Measurements from ENCODE around the gene IGFBPL1. TPM values are rescaled to one million over a fixed set of nuclear protein-coding genes. Genes with fewer than 3 reads are reported as not detected.

IGFBPL1 gene
- total RNA-seq, 3 donors from 2014 or later: 0.38 to 0.63 TPM; not detected in 1

DNA sequence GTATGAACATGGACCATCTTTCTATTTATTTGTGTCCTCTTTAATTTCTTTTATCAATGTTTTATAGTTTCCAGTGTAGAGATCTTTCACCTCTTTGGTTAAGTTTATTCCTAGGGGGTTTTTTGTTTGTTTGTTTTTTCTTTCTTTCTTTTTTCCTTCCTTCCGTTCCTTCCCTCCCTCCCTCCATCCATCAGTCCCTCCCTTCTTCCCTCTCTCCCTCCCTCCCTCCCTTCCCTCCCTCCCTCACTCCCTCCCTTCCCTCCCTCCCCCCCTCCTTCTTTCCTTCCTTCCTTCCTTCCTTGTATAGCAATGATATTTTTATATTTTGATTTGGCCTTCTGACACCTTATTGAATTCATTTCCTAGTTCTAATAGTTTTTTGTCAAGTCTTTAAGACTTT, 23.4 kb upstream of the IGFBPL1 start:
- TF ChIP-seq, protein P1, sequence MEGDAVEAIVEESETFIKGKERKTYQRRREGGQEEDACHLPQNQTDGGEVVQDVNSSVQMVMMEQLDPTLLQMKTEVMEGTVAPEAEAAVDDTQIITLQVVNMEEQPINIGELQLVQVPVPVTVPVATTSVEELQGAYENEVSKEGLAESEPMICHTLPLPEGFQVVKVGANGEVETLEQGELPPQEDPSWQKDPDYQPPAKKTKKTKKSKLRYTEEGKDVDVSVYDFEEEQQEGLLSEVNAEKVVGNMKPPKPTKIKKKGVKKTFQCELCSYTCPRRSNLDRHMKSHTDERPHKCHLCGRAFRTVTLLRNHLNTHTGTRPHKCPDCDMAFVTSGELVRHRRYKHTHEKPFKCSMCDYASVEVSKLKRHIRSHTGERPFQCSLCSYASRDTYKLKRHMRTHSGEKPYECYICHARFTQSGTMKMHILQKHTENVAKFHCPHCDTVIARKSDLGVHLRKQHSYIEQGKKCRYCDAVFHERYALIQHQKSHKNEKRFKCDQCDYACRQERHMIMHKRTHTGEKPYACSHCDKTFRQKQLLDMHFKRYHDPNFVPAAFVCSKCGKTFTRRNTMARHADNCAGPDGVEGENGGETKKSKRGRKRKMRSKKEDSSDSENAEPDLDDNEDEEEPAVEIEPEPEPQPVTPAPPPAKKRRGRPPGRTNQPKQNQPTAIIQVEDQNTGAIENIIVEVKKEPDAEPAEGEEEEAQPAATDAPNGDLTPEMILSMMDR (IDR thresholded peaks at IDR 0.05): no peak
- H3K4me1 ChIP-seq (ENCODE audit: low read depth): no peaks in the 10 kb centered on the region
- H3K4me3 ChIP-seq: no peak overlapping the region
- intact Hi-C loops (cut with DNase I, micrococcal nuclease): no loop called here
- ATAC-seq (no peak), DNase-seq (no peak)
- H3K36me3 ChIP-seq (ENCODE audit: low read depth): no peaks in the 10 kb centered on the region
- H3K9me3 ChIP-seq: no peaks in the 10 kb centered on the region

DNA sequence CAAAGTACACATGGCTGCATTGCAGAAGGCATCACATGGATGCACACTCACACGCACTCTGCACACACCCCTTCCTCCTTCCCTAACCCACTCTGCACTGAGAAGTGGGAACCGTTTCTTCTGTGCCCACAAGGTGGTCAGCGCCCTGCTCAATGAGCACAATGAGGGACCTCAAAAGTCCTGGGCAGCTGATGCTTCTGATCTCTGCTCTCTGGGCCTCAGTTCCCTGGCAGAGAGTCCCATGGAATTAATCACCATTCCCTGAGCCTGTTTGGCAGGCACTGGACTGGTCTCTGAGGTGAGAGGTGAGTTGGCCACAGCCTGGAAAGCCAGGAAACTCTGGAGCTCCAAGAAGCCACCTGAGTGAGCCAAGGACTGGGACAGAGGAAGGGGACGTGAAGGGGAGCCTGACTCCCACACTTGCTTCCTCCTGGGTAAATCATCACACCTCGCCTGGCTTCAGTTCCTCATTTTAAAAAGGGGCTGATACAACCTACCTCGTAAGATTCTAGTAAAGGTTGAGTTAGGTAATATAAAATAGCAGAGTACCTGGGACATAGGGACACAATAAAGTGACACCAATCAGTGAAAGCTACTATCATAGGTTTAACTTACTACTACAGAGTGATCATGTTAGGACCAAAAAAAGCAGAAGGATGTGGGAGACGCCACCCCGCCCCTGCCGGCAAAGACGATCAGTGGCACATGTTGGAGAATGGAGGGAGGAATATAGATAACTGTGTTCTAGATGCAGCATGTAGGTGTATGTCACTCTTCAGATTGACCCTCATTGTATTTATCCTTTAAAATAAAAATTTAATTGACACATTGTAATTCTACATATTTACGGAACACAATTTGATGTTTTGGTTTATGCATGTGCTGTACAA, 21.1 kb upstream of the IGFBPL1 start:
- TF ChIP-seq, protein P1 (IDR thresholded peaks at IDR 0.05): no peak
- Histone ChIP-seq H3K4me3 (no peak overlapping the region), H3K4me1 (ENCODE audit: low read depth) (no peaks in the 10 kb centered on the region), H3K36me3 (ENCODE audit: low read depth) (no peaks in the 10 kb centered on the region), H3K9me3 (no peaks in the 10 kb centered on the region)
- intact Hi-C loops (cut with DNase I, micrococcal nuclease): no loop called here
- ATAC-seq: no peak
- DNase-seq: no peak

DNA sequence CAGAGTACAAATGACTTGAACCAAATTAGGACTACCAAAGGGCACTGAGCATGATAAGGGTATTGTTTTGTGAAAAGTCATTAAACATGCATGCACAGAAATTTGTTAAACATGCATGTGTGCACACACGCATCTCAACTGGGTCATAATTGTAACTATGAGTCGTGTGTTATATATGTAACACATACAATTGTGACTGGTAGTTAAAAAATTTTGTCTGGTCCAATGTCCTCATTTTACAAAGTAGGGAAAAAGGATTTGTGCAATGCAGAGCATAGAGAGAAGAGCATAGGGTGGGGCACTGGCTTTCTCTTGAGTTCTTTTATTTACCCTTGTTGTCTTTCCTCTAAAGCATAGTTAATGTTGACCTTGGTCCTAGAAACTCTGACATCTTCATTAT, 19.3 kb upstream of the IGFBPL1 start:
- Histone ChIP-seq H3K36me3 (ENCODE audit: low read depth) (no peaks in the 10 kb centered on the region), H3K4me3 (no peak overlapping the region), H3K4me1 (ENCODE audit: low read depth) (no peaks in the 10 kb centered on the region), H3K9me3 (no peaks in the 10 kb centered on the region)
- ATAC-seq (no peak), DNase-seq (no peak)
- TF ChIP-seq, protein P1 (IDR thresholded peaks at IDR 0.05): no peak
- intact Hi-C loops (cut with DNase I, micrococcal nuclease): no loop called here

DNA sequence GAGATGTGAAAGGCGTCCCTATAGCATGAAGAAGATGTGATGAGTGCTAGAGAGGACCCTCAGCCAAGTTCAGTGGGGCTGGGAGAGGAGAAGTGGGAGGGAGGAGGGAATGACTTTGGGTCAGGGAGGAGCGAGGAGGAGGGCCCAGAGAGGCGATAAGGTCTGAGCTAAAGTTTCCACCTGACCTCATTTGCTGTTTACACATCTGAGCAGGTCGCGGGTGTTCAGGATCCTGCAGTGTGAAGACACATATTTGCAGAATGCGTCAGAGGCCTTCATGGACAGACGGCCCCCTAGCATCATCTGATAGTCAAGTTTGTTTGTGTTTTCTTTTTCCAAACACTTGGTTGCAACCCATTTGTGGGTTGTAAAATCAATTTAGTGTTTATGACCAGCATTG, 18.9 kb upstream of the IGFBPL1 start:
- H3K4me1 ChIP-seq (ENCODE audit: low read depth): no peaks in the 10 kb centered on the region
- H3K4me3 ChIP-seq: no peak overlapping the region
- DNase-seq: no peak
- TF ChIP-seq, protein P1 (IDR thresholded peaks at IDR 0.05): no peak
- H3K9me3 ChIP-seq: no peaks in the 10 kb centered on the region
- peak; percentile 28 for ATAC-seq
- H3K36me3 ChIP-seq (ENCODE audit: low read depth): no peaks in the 10 kb centered on the region
- intact Hi-C loops (cut with DNase I, micrococcal nuclease): no loop called here

DNA sequence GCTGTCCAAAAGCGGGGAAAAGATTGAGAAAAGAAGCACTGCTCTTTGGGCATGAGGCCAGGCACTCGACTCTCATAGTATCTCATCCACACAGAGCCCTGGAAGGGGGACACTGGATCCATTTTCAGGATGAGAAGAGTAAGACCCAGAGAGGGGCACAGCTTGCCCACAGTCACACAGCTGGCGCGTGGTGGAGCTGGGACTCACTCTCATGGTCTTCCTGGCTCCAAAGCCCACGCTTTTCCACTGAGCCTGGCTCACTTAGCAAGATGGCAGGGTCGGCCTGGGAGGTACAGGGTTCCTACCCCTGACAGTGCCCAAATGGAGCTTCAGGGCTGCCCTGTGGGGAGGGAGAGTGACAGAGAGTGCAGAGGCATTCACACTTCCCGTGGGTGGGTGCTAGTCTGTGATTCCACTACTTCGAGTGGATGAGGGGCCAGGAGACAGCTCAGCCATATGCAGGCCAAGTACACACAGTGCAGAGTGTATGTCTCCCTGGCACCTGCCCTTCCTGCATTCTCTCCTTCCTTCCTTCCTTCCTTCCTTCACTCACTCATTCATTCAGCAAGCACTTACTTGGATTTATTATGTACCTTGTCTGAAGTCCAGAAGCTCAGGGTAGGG, 18.3 kb upstream of the IGFBPL1 start:
- no peaks in the 10 kb centered on the region for H3K36me3 ChIP-seq (ENCODE audit: low read depth)
- H3K4me3 ChIP-seq: no peak overlapping the region
- intact Hi-C loops (cut with DNase I, micrococcal nuclease): no loop called here
- TF ChIP-seq, protein P1 (IDR thresholded peaks at IDR 0.05): no peak
- ATAC-seq (no peak), DNase-seq (no peak)
- peaks cover 2% of the 10 kb centered on the region for H3K4me1 ChIP-seq (ENCODE audit: low read depth)
- no peaks in the 10 kb centered on the region for H3K9me3 ChIP-seq
